ENCODE data around the gene USP7. TPM values are rescaled to one million over a fixed set of nuclear protein-coding genes. Genes with fewer than 3 reads are reported as not detected.
A peak's percentile ranks its signal among the peaks of the same experiment; 100 is the strongest.

The USP7 gene
- total RNA-seq, 1 experiment from 2014 or later: 228 TPM

GRCh38 chr16:8854298-8854948 lies 109.3 kb downstream of the USP7 start:
- POLR2A ChIA-PET (ENCODE audit: low non-redundant PET): no interaction called here

GRCh38 chr16:8853611-8854010 lies 110.1 kb downstream of the USP7 start:
- ChIA-PET POLR2A (ENCODE audit: low non-redundant PET) (no interaction called here), CTCF (interaction anchor here (1.0 kb wide), 1 partner anchor 12 kb away, joined by 3 read pairs; no protein-coding TSS in a partner anchor)
- intact Hi-C loops (cut with micrococcal nuclease; ENCODE audit: unreplicated experiment): no loop called here
- Histone ChIP-seq H3K27me3 (replicated peaks; ENCODE audit: insufficient read depth, low read depth, low read length, poor library complexity) (no peaks in the 10 kb centered on the region), H3K4me1 (ENCODE audit: insufficient read depth, low read length, poor library complexity, severe bottlenecking) (peaks cover 10% of the 10 kb centered on the region), H3K4me3 (ENCODE audit: low read depth, low read length, poor library complexity, severe bottlenecking) (no peak overlapping the region), H3K27ac (ENCODE audit: low read depth, low read length, poor library complexity, severe bottlenecking) (peak overlapping the region; percentile 54), H3K36me3 (ENCODE audit: insufficient read depth, low read length, poor library complexity, severe bottlenecking) (peaks cover 90% of the 10 kb centered on the region), H3K9me3 (ENCODE audit: low read depth, low read length, poor library complexity, severe bottlenecking) (no peaks in the 10 kb centered on the region)
- no TSS peak for BruUV-seq (replicated peaks)
- no peak for DNase-seq (ENCODE audit: low spot score)
- TF ChIP-seq EZH2 (IDR thresholded peaks at IDR 0.05; ENCODE audit: borderline replicate concordance, low read depth, low read length, poor library complexity, severe bottlenecking) (no peak), CTCF (conservative IDR thresholded peaks at IDR 0.05; ENCODE audit: low read depth, low read length) (no peak)

More at GRCh38 chr16:8854298-8854948, 109.3 kb downstream of the USP7 start:
- Histone ChIP-seq H3K27ac (ENCODE audit: low read depth, low read length, poor library complexity, severe bottlenecking) (peak overlapping the region; percentile 54), H3K36me3 (ENCODE audit: insufficient read depth, low read length, poor library complexity, severe bottlenecking) (peaks cover 90% of the 10 kb centered on the region), H3K4me1 (ENCODE audit: insufficient read depth, low read length, poor library complexity, severe bottlenecking) (peaks cover 3% of the 10 kb centered on the region), H3K9me3 (ENCODE audit: low read depth, low read length, poor library complexity, severe bottlenecking) (no peaks in the 10 kb centered on the region), H3K27me3 (replicated peaks; ENCODE audit: insufficient read depth, low read depth, low read length, poor library complexity) (no peaks in the 10 kb centered on the region), H3K4me3 (ENCODE audit: low read depth, low read length, poor library complexity, severe bottlenecking) (no peak overlapping the region)
- no TSS peak for BruUV-seq (replicated peaks)
- no peak for DNase-seq (ENCODE audit: low spot score)
- intact Hi-C loops (cut with micrococcal nuclease; ENCODE audit: unreplicated experiment): no loop called here
- CTCF ChIA-PET: interaction anchor here (1.0 kb wide), 1 partner anchor 12 kb away, joined by 3 read pairs; no protein-coding TSS in a partner anchor
- TF ChIP-seq CTCF (conservative IDR thresholded peaks at IDR 0.05; ENCODE audit: low read depth, low read length) (no peak), EZH2 (IDR thresholded peaks at IDR 0.05; ENCODE audit: borderline replicate concordance, low read depth, low read length, poor library complexity, severe bottlenecking) (no peak)

GRCh38 chr16:8853150-8853549 lies 110.6 kb downstream of the USP7 start:
- peaks cover 90% of the 10 kb centered on the region for H3K36me3 ChIP-seq (ENCODE audit: insufficient read depth, low read length, poor library complexity, severe bottlenecking)
- no peaks in the 10 kb centered on the region for H3K9me3 ChIP-seq (ENCODE audit: low read depth, low read length, poor library complexity, severe bottlenecking)
- no peaks in the 10 kb centered on the region for H3K27me3 ChIP-seq (replicated peaks; ENCODE audit: insufficient read depth, low read depth, low read length, poor library complexity)
- TF ChIP-seq EZH2 (IDR thresholded peaks at IDR 0.05; ENCODE audit: borderline replicate concordance, low read depth, low read length, poor library complexity, severe bottlenecking) (no peak), CTCF (conservative IDR thresholded peaks at IDR 0.05; ENCODE audit: low read depth, low read length) (no peak)
- CTCF ChIA-PET: interaction anchor here (1.0 kb wide), 1 partner anchor 13 kb away, joined by 3 read pairs; no protein-coding TSS in a partner anchor
- no peak overlapping the region for H3K4me3 ChIP-seq (ENCODE audit: low read depth, low read length, poor library complexity, severe bottlenecking)
- POLR2A ChIA-PET (ENCODE audit: low non-redundant PET): no interaction called here
- H3K27ac ChIP-seq (ENCODE audit: low read depth, low read length, poor library complexity, severe bottlenecking): no peak overlapping the region
- intact Hi-C loops (cut with micrococcal nuclease; ENCODE audit: unreplicated experiment): no loop called here
- peaks cover 10% of the 10 kb centered on the region for H3K4me1 ChIP-seq (ENCODE audit: insufficient read depth, low read length, poor library complexity, severe bottlenecking)
- DNase-seq (ENCODE audit: low spot score): no peak
- no TSS peak for BruUV-seq (replicated peaks)
